HG02623 (cell line): ENCODE results near the gene D2HGDH.
"Not testable (repeated sequence)": the region's sequence is repeated elsewhere in the genome, so short reads cannot be mapped to it uniquely, and the experiment has no call there.

ENCODE experiments used
- ATAC-seq: cut with Tn5 transposase; IDR thresholded peaks from one replicate; pipeline ENCODE4 v1.9.1; 2021; ENCODE audit warnings: moderate library complexity; ENCODE audit not compliant: unreplicated experiment

The D2HGDH gene

GRCh38 chr2:241768251-241768711, 33.9 kb downstream of the D2HGDH start:
- no peak for ATAC-seq

GRCh38 chr2:241768850-241769249, 34.4 kb downstream of the D2HGDH start:
- no peak for ATAC-seq

GRCh38 chr2:241769819-241770184, 35.4 kb downstream of the D2HGDH start:
- ATAC-seq = no peak

- no peak for ATAC-seq
Measured at GRCh38 chr2:241770185-241770935, 35.9 kb downstream of the D2HGDH start.

- no peak for ATAC-seq
Measured at GRCh38 chr2:241770936-241771285, 36.5 kb downstream of the D2HGDH start.

DNA sequence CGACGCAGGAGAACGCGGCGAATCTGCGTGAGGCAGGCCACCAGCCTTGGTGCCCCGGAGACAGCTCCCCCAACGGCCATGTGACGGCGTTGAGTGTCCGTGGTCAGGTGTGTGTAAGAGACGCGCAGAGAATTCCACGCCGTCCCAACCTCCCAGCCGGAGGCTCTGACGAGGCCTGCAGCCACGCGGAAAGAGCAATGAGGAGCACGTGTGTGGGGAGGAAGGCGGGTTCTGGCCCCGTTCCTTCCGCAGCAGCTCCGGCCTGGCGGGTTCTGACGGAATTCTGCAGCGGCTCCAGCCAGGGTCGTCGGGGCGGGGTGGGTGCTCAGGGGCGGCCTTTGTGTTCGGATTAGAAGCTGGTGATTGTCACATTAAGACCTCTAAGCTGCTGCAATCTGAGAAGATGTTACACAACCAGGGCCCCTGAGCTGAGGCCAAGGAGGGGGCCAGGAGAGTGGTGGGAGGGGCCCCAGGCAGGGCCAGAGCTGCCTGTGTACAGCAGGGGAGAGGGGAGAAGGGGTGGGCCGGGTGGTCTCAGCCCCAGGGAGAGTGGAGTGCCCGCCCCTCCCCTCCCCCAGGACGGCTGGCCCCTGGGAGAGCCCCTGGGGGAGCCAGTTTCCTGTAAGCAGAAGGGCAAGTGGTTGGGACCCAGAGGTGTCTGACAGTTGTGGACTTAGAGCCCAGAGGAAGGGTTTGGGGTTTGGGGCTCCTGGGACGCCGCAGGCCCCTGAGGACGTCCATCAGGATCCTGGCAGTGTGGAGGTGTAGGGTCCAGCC, 37.0 kb downstream of the D2HGDH start:
- no peak for ATAC-seq

- ATAC-seq = no peak
Measured at GRCh38 chr2:241772063-241772499, 37.7 kb downstream of the D2HGDH start.

DNA sequence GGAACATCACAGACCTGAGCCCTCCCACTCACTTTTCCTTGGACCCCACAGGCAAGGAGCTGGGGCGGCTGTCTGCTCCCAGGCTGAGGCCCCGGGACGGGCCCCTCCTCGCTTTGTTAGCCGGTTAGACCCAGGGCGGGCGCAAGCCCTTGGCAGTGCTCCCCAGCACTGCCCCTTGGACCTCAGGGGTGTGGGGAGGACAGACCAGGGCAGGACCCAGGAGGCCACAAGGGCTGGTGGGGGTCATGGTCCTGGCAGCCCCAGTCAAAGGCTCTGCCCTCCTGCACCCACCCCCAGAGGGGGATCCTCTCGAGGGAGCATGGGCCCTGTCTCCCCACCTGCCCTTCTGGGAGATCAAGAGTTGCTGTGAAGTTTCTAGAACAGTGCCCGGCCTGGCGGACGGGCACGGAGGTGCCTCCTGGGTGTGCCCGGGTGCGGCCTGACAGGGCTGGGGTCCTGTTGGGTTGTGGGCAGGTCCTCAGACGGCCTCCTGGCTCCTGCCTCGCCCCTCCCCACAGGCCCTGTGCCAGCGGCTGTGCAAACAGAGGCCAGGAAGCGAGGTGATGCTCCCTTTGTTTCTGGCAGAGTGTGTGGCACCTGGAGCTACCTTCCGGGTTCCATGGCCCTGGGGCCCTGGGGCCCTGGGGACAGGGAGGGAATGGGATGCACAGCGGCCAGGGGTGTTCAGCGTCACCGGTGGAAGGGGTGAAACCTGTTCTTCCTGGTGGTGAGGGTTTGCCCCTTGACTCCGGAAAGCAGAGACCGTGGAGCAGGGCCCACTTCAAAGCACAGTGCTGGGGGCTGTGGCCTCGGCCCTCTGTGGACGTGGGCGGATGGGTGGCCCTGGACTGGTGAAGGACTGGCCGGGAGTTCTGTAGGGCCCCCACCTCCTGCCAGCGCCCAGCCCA, 39.3 kb downstream of the D2HGDH start:
- ATAC-seq = no peak

- ATAC-seq = no peak
Measured at GRCh38 chr2:241774419-241775222, 40.2 kb downstream of the D2HGDH start.

DNA sequence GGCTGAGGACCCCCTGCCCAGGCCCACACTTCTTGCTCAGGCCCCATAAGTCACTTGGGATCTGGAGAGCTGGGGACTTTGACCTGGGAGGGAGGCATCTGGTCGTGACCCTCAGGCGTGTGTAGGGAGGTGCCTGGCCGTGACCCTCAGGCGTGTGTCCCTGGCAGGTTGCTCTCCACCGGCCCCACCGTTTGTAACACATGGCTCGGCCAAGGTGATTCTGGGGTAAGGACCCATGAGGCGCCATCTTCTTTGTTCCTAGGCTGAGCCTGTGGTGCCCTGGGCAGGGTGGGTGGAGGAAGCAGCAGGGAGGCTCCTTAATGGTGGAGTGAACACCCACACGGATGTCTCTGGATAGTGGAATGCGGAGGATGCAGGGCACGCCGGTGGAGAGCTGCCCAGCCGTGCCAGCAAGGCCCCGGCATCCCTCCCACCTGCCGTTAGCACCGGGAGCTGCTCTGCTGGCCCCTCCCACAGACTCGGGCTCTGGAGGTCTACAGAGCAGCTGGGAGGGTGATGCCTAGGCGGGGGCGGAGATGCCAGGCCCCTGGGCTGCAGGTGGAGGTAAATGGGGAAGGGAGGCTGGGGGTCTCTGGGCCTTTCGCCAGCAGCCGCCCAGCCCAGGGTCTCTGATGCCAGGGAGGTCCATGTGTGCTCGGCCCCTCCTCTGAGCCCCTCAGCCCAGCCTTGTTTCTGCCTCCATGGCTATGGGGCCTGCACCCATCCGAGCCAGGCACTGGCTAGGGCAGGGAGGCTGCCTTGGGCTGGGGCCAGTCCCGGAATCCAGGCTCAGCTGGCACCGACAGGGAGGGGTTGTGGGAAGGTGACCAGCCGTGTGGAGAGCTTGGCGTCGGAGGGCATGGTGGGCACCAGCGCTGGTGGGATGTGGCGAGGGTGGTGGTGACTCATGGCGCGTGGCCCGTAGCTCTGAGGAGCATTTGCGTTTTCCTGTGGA, 41.1 kb downstream of the D2HGDH start:
- ATAC-seq = no peak

- no peak for ATAC-seq
Measured at GRCh38 chr2:241776336-241777169, 42.1 kb downstream of the D2HGDH start, which contains the start of gene GAL3ST2. GAL3ST2 (plus strand) TSS chr2:241776822; CDS start chr2:241776956, 134 bp downstream.

- no peak for ATAC-seq
Measured at GRCh38 chr2:241777170-241777685, 42.8 kb downstream of the D2HGDH start.

DNA sequence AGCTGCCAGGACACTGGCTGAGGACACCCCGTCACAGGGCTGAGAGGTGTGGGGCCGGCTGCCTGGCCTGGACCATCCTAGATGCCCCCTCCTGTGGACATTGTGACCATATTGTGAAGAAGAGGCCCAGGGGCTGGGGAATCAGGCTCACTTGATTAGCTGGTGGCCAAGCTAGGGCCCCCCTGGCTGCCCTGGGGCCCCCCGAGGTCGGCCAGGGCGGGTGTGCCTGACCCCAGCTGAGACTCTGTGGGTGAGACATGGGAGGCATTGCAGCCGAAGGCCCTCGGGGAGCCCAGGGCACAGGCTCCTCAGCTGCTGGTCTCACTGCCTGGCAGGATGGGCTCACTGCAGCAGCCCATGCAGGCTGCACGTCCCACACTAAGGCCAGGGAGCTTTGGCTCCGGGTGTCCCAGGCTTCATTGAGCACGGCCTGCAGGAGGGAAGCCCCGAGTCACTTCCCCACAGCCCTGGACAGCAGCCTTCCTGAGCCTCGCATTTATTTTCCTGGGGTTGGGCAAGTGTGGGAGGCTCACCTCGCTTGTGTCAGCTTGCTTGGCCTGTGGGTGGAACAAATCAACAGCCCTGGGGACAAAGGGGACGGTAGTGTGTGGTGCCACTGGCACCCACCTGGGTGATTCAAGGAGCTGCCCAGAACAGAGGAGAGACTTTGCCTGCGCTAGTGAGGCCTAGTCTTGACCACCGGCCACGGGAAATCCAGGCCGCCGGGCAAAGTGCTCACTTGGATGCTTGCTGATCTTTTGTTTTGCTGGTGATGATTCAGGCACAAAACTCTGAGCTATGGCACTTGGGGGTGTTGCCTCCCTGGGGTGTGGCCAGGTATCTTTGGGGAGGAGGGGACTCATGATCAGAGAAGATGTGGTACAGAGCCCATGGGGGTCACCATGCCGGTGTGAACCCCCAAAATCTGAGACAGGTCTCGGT, 43.5 kb downstream of the D2HGDH start:
- no peak for ATAC-seq

DNA sequence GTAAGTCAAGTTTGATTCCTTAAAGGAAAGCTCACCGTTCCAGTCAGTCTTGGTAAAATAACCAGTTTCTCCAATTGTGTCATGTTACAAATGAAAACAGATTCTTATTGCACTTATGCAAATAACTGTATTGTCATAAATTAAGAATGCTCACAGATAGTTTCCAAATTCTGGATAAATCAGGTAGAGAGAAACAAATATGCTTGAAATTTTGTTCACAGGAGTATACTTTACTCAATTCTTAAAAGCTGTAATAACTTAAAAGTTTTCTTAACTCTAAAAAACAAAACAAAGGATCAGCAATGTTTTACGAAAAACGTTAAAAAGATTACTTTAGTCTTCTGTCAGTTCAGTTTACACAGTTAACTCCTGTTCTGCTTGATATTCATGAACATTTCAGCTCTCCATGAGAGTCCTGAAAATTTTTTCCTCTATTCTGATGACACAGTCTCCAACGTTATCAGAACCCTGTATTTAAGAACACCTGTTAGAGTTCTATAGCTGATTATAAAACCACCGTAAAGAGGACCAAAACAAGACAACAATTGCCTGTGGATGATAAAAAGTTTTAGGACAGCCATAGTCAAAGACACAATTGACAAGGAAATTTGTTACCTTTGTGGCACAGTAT, 46.6 kb downstream of the D2HGDH start:
- ATAC-seq = no peak

GRCh38 chr2:241782053-241782452, 47.6 kb downstream of the D2HGDH start:
- not testable (repeated sequence) for ATAC-seq

- ATAC-seq = no peak
Measured at GRCh38 chr2:241788135-241788534, 53.7 kb downstream of the D2HGDH start.

GRCh38 chr2:241788572-241788971, 54.1 kb downstream of the D2HGDH start:
- no peak for ATAC-seq
